GM23338 (cell line): Measurements from ENCODE around the gene COL4A1. TPM values are rescaled to one million over a fixed set of nuclear protein-coding genes. Genes with fewer than 3 reads are reported as not detected.

Experiments
- ATAC-seq: fragments of 200-7000 bp; cut with Tn5 transposase; 3 replicates; pipeline ENCODE4 v1.9.1; 2020
- DNase-seq: peaks from one replicate; pipeline ENCODE4 v3.0.0-alpha.2; 2015; ENCODE audit warnings: low spot score
- H2AFZ ChIP-seq: fragments of 200-600 bp; sonication (generic); 2 replicates; pipeline ENCODE4 v1.8.0; 2016; ENCODE audit warnings: antibody characterized with exemption, mild to moderate bottlenecking, moderate library complexity
- H3F3A ChIP-seq: fragments of 200-600 bp; sonication (generic); replicated peaks from 2 replicates; pipeline ENCODE4 v1.8.0; 2017; ENCODE audit warnings: antibody characterized with exemption, mixed run types, low read depth
- H3K27ac ChIP-seq: fragments of 200-600 bp; sonication (generic); 2 replicates; pipeline ENCODE4 v1.6.1; 2016; ENCODE audit warnings: low read depth
- H3K27me3 ChIP-seq: fragments of 200-600 bp; sonication (generic); 2 replicates; pipeline ENCODE4 v1.8.0; 2016; ENCODE audit warnings: mild to moderate bottlenecking, mixed run types, moderate library complexity; ENCODE audit not compliant: insufficient read depth
- H3K36me3 ChIP-seq: fragments of 200-600 bp; sonication (generic); 2 replicates; pipeline ENCODE4 v1.8.0; 2016; ENCODE audit warnings: mild to moderate bottlenecking; ENCODE audit not compliant: insufficient read depth
- H3K4me1 ChIP-seq: fragments of 200-600 bp; sonication (generic); 2 replicates; pipeline ENCODE4 v1.8.0; 2016; ENCODE audit warnings: mild to moderate bottlenecking, moderate library complexity; ENCODE audit not compliant: insufficient read depth
- H3K4me2 ChIP-seq: fragments of 200-600 bp; sonication (generic); 2 replicates; pipeline ENCODE4 v1.7.1; 2017; ENCODE audit warnings: mixed run types
- H3K4me3 ChIP-seq: fragments of 200-600 bp; sonication (generic); 2 replicates; pipeline ENCODE4 v1.6.1; 2016; ENCODE audit warnings: mixed run types
- H3K79me2 ChIP-seq: fragments of 200-600 bp; sonication (generic); replicated peaks from 2 replicates; pipeline ENCODE4 v1.8.0; 2017; ENCODE audit warnings: mild to moderate bottlenecking; ENCODE audit not compliant: insufficient read depth
- H3K9me2 ChIP-seq: fragments of 200-600 bp; sonication (generic); 2 replicates; pipeline ENCODE4 v1.8.0; 2017; ENCODE audit not compliant: insufficient read depth
- H4K20me1 ChIP-seq: fragments of 200-600 bp; sonication (generic); replicated peaks from 2 replicates; pipeline ENCODE4 v1.8.0; 2017; ENCODE audit warnings: mild to moderate bottlenecking; ENCODE audit not compliant: insufficient read depth
- H3K27ac Mint-ChIP-seq: 2 replicates; pipeline ENCODE4 v1.8.0; 2020; ENCODE audit warnings: inconsistent platforms, mild to moderate bottlenecking, moderate library complexity, mixed read lengths
- H3K27me3 Mint-ChIP-seq: 3 replicates; pipeline ENCODE4 v1.8.0; 2022; ENCODE audit warnings: low read depth, mild to moderate bottlenecking, moderate library complexity, mixed read lengths, inconsistent platforms; ENCODE audit not compliant: insufficient read depth, poor library complexity
- H3K36me3 Mint-ChIP-seq: 3 replicates; pipeline ENCODE4 v1.8.0; 2021; ENCODE audit warnings: low read depth, mild to moderate bottlenecking, inconsistent platforms, moderate library complexity, mixed read lengths
- H3K4me1 Mint-ChIP-seq: 3 replicates; pipeline ENCODE4 v1.8.0; 2020; ENCODE audit warnings: mild to moderate bottlenecking, inconsistent platforms, mixed read lengths
- H3K4me3 Mint-ChIP-seq: 3 replicates; pipeline ENCODE4 v1.8.0; 2021; ENCODE audit warnings: moderate library complexity, mild to moderate bottlenecking, inconsistent platforms, mixed read lengths
- H3K9me3 Mint-ChIP-seq: 3 replicates; pipeline ENCODE4 v1.8.0; 2020; ENCODE audit warnings: moderate library complexity, mild to moderate bottlenecking, inconsistent platforms, mixed read lengths
- CTCF ChIP-seq, 2 experiments: fragments of 200-600 bp in 1 of 2; sonication (generic) in 1 of 2; conservative IDR thresholded peaks; 2 replicates each; pipeline versions ENCODE4 v1.5.1 to v1.6.1; 2016 to 2017; ENCODE audit warnings: antibody characterized with exemption in 2 of 2, low read depth in 2 of 2, mild to moderate bottlenecking in 2 of 2, moderate library complexity in 1 of 2
- NANOG ChIP-seq: IDR thresholded peaks from 2 replicates; pipeline ENCODE4 v1.6.1; 2016; ENCODE audit warnings: antibody characterized with exemption, borderline replicate concordance
- REST ChIP-seq: IDR thresholded peaks from one replicate; pipeline ENCODE4 v1.6.1; 2018; ENCODE audit warnings: antibody characterized with exemption; ENCODE audit not compliant: unreplicated experiment
- STAT1 ChIP-seq: IDR thresholded peaks from one replicate; pipeline ENCODE4 v1.6.1; 2016; ENCODE audit warnings: antibody characterized with exemption; ENCODE audit not compliant: unreplicated experiment
- ZNF114 ChIP-seq: fragments of 250-450 bp; sonication (Bioruptor Pico); IDR thresholded peaks from 2 replicates; pipeline ENCODE4 v1.5.0; 2020; ENCODE audit warnings: mild to moderate bottlenecking, moderate library complexity
- ZNF331 ChIP-seq: fragments of 250-450 bp; sonication (Bioruptor Pico); IDR thresholded peaks from 2 replicates; pipeline ENCODE4 v1.5.0; 2020; ENCODE audit warnings: low read depth, mild to moderate bottlenecking, moderate library complexity
- polyA plus RNA-seq: library from polyadenylated mRNA; unstranded; fragments of >200 nt; fragmentation: Nextera tagmentation; extraction: Ambion mirVana; gene quantifications from 2 replicates; pipeline ENCODE4 v1.2.1, GENCODE V29; 2016
- total RNA-seq: library from RNA; depleted of rRNA; stranded (reverse); fragments of >200 nt; shearing (Covaris generic); gene quantifications from 2 replicates; pipeline ENCODE4 v1.2.3, GENCODE V29; 2014
- TF ChIP-seq, protein P1 (sequence below): IDR thresholded peaks from 2 replicates; pipeline ENCODE4 v1.6.1; 2016; ENCODE audit warnings: antibody characterized with exemption

Gene COL4A1
- total and polyA plus RNA-seq, 2 experiments from 2014 or later = 39.1 to 110 TPM

GRCh38 chr13:110126391-110126961, 180.5 kb downstream of the COL4A1 start:
- Histone ChIP-seq H4K20me1 (no peaks in the 10 kb centered on the region), H3K4me1 (peaks cover 13% of the 10 kb centered on the region), H3K4me2 (peak overlapping the region; percentile 34), H3F3A (no peaks in the 10 kb centered on the region), H3K27me3 (no peaks in the 10 kb centered on the region), H3K27ac (0 out of 2 replicates have a peak overlapping the region, but pooled peaks have one; percentile 12), H3K79me2 (no peaks in the 10 kb centered on the region), H2AFZ (peak overlapping the region; percentile 80), H3K36me3 (no peaks in the 10 kb centered on the region), H3K9me2 (0 out of 2 replicates have a peak, but pooled peaks cover 13% of the 10 kb centered on the region), H3K4me3 (no peak overlapping the region)
- Mint-ChIP-seq H3K4me1 (peaks cover 25% of the 10 kb centered on the region), H3K27me3 (peaks cover 12% of the 10 kb centered on the region), H3K9me3 (no peaks in the 10 kb centered on the region), H3K27ac (peak overlapping the region; percentile 51), H3K4me3 (peak overlapping the region; percentile 5; the same call in 1 of the 3 replicates), H3K36me3 (no peaks in the 10 kb centered on the region)
- TF ChIP-seq, protein P1, sequence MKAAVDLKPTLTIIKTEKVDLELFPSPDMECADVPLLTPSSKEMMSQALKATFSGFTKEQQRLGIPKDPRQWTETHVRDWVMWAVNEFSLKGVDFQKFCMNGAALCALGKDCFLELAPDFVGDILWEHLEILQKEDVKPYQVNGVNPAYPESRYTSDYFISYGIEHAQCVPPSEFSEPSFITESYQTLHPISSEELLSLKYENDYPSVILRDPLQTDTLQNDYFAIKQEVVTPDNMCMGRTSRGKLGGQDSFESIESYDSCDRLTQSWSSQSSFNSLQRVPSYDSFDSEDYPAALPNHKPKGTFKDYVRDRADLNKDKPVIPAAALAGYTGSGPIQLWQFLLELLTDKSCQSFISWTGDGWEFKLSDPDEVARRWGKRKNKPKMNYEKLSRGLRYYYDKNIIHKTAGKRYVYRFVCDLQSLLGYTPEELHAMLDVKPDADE = no peak
- ATAC-seq (peak; percentile 90), DNase-seq (peak; percentile 54)

DNA sequence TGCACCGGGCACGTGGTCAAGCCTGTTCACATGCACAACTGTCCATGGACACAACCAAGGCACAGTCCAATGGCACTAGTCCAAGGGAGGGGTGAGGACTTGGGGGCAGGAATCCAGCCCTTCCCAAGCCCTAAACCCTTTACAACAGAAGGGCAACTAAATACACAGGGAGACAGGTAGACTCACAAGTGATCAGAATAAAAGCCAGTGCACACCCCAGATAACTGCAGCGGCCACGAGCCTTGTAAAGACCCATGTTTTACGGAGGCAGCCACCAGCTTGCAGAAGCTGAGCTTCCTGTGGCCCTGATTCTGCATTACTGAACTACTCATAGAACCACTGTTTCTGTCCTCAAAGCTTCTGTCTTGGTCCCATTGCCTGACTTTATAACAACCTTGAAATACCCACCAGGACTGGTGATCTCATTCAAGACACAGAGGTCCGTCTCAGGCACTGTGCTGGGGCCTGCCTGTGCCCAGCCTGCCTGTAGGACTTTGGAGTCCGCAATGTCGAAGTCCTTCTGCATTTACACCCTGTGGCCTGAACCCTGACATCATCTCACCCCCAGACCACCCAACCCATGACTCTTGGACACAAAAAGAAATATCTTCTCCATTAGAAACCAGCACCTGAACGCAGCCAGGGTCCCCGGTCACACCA, 181.2 kb downstream of the COL4A1 start:
- Histone ChIP-seq H3F3A (no peaks in the 10 kb centered on the region), H3K9me2 (0 out of 2 replicates have a peak, but pooled peaks cover 13% of the 10 kb centered on the region), H3K4me1 (peaks cover 13% of the 10 kb centered on the region), H3K36me3 (no peaks in the 10 kb centered on the region), H3K4me2 (peak overlapping the region; percentile 34; the same call in 1 of the 2 replicates), H3K27ac (0 out of 2 replicates have a peak overlapping the region, but pooled peaks have one; percentile 12), H4K20me1 (no peaks in the 10 kb centered on the region), H2AFZ (peak overlapping the region; percentile 80; the same call in 1 of the 2 replicates), H3K4me3 (no peak overlapping the region), H3K27me3 (no peaks in the 10 kb centered on the region), H3K79me2 (no peaks in the 10 kb centered on the region)
- H3K27ac Mint-ChIP-seq = peak overlapping the region; percentile 51
- no peak for DNase-seq
- H3K9me3 Mint-ChIP-seq = no peaks in the 10 kb centered on the region
- peaks cover 12% of the 10 kb centered on the region for H3K27me3 Mint-ChIP-seq
- no peak overlapping the region for H3K4me3 Mint-ChIP-seq
- no peak; the same call in 2 of the 3 replicates for ATAC-seq
- H3K4me1 Mint-ChIP-seq = peaks cover 25% of the 10 kb centered on the region
- H3K36me3 Mint-ChIP-seq = no peaks in the 10 kb centered on the region
- TF ChIP-seq ZNF331 (CRISPR knock-in tag) (no peak), REST (no peak), ZNF114 (CRISPR knock-in tag) (no peak), STAT1 (no peak), NANOG (no peak), CTCF (conservative IDR thresholded peaks at IDR 0.05; ENCODE audit: low read depth in 2 of 2) (no peak)
- TF ChIP-seq, protein P1 = no peak
